ENCODE measurements around the gene PRND. TPM values are rescaled to one million over a fixed set of nuclear protein-coding genes. Genes with fewer than 3 reads are reported as not detected.
A peak's percentile ranks its signal among the peaks of the same experiment; 100 is the strongest.
"Not testable (repeated sequence)": the region's sequence is repeated elsewhere in the genome, so short reads cannot be mapped to it uniquely, and the experiment has no call there.

The PRND gene
- polyA plus RNA-seq, 1 donor, result 3.0 TPM

DNA sequence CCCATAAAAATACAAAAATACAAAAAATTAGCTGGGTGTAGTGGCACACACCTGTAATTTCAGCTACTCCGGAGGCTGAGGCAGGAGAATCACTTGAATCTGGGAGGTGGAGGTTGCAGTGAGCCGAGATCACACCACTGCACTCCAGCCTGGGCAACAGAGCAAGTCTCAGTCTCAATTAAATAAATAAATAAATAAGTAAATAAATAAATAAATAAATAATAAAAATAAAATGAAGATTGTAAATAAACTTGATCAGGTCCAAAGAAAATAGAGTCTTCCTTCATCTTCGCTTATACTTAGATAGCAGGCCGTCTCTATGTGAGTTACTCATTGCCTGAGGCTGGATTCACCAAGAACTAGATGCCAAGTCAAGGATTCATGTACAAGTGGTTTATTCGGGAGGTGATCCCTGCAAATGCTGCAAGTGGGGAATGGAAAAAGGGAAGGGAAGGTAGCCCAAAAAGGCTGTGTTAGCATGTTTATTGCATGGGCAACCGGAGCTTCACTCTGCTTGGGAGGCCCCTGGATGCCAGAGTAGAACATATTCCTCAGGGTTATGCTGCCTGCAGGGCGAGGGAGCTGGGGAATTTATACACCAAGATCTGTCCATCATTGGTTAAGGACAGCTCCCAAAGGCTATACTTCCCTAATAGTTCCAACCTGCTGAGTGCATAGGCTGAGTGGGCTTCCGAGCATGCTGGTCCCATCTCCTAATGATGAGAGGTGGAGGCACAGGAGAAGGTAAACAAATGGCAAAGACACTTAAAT is 16.3 kb downstream of the PRND start:
- no peak for DNase-seq

DNA sequence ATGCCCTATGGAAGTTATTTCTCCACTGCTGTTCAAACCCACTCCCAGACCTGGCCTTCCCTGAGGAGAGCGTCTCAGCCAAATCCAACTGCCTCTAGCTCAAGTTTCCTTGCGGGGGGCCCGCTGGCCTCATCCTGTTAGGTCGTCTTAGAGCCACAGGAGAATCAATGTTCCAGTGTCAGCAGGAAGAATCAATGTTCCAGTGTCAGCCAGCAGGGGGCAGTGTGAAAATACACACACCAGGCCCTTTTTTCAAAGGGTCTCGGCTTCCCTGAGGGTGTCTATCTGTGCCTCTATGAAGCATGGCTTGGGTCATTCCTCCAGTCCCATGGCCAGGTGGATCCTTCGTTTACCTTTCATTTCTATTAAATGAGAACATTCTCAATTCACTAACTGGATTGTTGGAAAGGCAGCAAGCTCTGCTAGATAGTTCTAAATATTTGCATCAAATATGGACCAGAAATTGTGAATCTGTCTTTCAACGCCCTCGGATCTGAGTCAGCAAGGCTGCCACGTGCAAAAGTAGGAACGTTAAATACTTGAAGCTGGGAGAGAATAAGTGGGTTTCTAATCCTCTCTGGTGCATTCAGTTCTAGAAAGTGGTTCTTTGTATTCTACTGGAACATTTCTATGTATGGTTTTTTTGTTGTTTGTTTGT is 19.2 kb downstream of the PRND start:
- peak; percentile 41 for DNase-seq

DNA sequence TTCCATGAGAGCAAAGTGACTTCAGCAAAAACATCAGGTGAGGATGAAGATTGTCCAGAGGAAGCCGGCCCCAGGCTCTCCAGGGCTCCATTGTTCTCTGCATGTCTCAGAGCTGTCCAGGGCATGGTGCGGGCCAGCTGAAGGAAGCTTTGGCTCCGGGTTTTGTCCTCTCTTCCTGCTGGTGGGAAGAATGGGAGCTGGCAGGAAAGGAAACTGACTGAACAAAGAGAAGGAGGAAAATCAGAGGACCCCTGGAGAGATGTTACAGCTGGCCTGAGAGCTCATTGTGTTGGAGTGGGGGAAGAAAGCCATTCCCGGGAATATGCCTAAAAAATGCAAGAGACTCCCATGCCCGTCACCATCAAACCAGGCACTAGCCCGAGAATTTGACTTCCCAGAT is 27.1 kb downstream of the PRND start:
- no peak for DNase-seq

DNA sequence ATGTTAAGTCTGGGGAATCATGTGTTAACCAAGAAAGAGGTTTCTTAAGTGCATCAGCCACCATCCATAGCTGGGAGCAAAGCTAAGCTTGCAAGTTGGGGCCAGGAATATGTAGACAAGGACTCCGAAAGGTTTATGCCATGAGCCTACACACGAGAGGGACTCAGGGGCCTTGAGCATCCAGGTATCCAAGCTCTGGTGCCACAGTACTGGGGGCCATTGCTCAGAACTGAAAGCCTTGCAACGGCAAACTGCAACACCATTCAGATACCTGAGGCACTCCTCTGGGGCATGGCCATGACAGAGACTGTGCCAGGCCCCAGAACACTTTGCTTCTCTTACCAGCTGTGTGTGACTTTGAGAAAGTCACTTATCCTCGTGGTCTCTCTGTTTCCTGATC is 27.6 kb downstream of the PRND start:
- no peak for DNase-seq

DNA sequence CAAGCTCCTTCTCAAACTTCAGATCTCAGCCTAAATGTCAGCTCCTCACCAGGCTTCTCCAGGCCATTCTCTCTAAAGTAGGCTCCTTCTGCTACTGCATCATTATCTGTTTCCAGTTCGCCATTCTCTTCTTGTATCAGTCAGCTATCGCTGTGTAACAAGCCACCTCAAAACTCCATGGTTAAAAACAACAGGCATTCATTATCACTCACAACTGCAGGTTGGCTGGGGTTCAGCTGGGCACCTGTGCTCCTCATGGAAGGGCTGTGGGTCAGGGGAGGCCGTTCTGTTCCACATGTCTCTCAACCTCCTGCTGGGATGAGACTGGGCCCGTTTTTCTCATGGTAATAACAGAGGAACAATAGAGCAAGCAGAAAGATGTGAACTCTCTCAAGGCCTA is 28.7 kb downstream of the PRND start:
- DNase-seq, result no peak

DNA sequence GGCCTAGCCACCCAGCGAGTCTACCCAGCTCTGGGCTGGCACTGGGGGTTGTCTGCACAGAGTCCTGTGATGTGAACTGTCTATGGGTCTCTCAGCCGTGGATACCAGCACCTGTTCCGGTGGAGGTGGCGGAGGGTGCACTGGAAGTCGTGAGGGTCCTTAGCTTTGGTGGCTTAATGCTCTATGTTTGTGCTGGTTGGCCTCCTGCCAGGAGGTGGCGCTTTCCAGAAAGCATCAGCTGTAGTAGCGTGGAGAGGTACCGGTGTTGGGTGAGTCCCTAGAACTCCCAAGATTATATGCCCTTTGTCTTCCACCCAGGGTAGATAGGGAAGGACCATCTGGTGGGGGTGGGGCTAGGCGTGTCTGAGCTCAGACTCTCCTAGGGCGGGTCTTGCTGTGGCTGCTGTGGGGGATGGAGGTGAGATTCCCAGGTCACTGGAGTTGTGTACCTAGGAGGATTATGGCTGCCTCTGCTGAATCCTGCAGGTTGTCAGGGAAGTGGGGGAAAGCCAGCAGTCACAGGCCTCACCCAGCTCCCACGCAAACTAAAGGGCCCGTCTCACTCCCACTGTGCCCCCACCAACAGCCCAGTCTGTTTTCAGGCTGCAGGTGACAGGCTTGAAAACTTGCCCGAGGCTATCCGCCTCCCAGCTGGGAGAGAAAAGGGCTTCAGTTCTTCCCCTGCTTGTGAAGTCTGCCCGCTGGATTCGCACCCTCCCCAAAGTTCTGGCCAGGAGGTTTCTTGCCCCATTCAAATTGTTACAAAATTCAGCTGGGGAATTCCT is 37.6 kb downstream of the PRND start:
- DNase-seq, result not testable (repeated sequence)

DNA sequence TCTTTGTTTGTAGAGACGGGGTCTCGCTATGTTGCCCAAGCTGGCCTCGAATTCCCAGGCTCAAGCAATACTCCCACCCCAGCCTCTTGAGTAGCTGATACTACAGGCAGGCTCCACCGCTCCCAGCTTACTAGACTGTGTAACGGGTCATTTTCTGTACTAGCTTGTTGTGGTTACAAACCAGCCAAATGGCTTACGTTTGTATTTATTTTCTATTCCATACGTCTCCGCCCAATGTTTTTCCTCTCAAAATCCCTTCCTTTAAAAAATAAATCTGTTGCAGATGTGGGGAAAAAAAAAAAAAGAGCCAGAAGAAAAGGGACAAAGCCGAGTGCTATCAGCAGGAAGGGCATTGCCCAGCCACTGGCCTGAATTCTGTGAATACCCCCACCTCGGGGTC is 41.6 kb downstream of the PRND start:
- DNase-seq, result no peak

DNA sequence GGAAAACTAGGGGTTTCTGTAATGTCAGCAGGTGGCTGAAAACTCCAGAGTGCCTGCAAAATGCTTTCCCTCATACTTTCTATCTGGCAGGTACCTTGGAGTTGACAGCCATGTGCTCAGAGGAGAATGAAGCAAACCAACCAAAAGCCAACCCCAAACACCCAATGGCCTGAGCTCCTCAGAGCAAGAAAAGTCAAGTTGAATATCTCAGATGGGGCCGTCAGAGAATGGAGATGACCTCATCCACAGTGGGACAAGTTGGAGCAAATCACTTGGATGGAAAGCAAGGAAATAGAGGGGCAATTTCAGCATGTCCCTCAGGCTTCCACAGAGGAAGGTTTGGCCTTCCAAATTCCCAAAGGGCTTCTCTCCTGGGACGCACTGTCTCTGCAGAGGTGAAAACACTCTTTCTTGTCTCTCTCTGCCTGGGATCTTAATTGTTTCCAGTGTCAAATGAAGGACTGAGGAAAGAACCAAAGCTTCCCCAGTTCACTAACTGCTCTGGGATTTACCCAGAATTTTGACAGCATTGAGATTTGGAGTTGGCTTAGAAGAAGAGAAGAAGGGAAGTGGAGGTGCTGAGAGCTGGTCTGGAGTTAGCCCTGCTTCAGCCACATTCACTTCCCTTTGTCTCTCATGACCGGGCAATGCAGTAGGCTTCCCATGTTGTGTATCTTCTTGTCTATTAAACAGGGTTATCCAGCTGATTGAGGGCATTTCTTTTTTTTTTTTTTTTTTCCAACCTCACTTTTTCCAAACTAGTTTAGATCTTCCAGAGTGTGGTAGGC is 42.2 kb downstream of the PRND start:
- DNase-seq, result no peak

DNA sequence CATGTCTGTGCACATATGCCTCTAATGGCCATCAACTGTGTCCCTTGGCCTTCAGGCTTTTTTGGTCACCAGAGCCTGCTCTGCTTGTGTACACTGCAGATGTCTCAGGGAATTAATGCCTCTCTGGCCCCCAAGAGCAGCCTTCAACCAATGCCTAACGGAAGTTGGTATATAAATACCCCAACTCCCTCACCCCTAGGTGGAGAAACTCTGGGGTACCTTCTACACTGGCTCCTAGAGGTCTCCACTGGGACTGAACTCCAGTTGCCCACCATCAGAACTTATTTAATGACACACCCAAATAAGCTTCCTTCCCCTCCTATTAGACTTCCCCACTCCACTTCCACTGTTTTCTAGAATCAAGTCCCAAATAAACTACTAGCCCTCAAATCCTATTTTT is 43.1 kb downstream of the PRND start:
- no peak for DNase-seq

DNA sequence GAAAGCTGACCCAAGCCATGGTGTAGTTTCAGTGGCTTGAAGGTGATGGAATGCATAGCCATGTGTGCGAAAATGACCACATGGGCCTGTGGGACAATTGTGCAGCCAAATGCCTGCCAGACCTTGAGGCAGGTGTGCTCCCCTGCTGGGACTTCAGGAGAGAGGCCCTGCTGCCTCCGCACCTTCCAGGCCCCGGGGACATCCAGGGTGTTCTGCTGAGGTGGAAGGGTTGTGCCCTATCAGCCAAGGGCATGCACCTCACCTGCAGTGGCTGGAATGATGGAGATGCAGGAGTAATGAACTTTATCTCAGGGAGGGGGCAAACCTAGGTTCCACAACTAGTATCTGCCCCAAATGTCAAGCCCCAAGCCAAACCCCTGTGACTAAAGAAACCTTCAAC is 44.0 kb downstream of the PRND start:
- DNase-seq, result no peak

DNA sequence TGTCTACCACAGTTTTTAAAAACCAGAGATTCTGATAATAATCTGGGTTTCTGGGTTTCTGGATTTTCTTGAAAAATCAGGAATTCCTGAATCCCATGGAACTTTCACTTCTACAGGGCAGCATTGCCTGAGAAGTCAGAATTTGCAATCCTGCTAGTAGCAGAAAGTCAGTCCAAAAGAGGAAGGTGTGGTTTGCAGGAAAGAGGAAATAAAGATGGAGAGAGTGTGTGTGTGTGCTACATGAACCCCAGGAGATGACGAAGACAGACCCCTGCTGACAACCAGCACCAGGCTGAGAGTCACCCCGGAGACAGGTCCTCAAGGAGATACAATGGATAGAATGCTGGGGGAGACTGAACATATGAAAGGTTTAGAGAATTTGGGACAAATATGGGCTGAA is 44.9 kb downstream of the PRND start:
- no peak for DNase-seq

DNA sequence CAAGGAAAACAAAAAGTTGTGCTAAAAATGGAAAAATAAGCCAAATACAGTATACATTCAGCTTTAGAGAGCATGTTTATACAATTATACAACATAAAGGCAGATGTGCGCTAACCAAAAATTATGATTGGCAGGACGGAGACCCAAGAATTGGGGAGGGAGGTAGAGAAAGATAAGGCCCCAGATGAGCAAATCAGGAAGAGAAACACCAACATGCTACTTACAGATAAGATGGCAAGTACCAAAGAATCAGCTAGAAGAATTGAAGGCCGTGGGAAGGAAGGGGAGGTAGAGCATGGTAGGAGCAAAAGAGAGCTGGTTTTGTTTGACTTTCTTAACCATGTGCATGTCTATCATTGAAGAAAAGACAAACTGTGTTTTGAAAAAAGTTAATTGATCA is 45.4 kb downstream of the PRND start:
- DNase-seq, result no peak

DNA sequence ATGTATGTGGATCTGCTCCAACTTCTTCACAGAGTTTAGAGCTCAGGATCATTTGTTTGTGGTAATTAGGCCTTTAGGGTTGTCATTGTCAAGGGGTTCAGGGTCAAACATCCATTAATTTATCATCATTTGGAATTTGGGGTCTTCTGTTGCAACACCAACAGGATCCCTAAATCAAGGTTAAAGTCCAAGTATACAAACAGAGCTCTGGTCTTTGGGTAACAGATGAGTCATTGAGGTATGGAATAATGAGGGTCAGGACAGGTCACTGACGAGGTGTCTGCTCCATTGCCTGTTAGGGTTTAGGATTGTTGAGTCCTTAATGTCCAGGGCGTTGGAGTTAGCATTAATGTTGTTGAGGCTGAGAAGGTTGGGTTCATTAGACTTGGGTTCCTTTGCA is 47.6 kb downstream of the PRND start:
- no peak for DNase-seq

DNA sequence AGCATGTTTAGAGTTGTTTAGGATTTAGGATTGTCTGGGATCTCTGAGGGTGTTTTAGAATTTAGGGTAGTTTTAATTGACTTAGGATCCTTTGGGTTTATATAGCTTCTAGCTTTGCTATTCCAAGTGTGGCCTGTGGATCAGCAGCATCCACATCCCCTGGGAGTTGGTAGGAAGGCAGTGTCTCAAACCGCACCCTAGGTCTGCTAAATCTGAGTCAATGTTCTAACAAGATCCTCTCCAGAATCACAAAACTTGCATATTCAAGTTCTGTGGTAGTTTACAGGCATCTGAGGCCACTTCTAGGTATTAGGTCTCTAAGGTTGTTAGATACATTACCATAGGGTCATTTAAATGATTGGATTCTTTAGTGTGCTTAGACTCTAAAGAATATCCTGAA is 48.3 kb downstream of the PRND start:
- no peak for DNase-seq

DNA sequence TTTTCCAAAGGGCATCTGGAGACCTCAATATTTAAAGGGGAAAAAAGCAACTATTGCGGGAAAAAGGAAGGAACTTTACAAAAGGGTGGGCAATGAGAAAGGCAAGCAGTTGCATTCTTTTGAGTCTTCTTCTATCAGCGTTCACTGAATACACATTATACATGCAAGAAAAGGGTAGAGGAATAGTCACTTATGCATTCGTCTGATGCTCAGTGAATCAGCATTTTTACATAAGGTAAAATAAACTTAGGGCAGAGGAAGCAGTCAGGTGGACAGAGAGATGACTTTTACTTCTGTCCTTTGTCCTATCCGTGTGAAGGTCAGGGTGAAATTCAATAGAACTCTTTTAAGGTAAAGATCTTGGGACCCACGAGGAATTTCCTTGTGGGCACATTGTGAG is 49.3 kb downstream of the PRND start:
- no peak for DNase-seq

DNA sequence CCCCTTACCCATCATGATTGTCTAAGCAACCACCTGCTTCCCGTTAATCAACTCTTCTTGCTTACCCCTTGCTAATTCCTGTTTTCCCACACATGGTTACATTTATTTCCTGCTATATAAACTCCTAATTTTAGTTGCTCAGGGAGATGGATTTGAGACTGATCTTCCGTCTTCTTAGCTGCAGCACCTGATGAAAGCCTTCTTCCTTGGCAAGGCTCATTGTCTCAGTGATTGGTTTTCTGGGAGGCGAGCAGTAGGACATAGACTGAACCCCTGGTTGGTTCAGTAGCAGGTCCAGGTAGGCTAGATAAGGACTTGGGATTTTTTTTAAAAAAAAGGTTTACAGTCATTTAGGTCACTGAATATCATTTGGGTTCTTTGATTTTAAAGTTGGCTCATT is 50.4 kb downstream of the PRND start:
- DNase-seq, result no peak

DNA sequence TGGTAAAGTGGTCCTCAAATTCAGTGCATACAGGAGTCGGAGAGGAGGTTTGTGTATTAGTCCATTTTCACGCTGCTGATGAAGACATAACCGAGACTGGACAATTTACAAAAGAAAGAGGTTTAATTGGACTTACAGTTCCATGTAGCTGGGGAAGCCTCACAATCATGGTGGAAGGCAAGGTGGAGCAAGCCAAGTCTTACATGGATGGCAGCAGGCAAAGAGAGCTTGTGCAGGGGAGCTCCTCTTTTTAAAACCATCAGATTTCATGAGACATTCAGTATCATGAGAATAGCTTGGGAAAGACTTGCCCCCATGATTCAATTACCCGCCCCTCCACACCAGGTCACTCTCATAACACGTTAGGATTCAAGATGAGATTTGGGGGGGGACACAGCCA is 51.3 kb downstream of the PRND start:
- DNase-seq, result not testable (repeated sequence)

DNA sequence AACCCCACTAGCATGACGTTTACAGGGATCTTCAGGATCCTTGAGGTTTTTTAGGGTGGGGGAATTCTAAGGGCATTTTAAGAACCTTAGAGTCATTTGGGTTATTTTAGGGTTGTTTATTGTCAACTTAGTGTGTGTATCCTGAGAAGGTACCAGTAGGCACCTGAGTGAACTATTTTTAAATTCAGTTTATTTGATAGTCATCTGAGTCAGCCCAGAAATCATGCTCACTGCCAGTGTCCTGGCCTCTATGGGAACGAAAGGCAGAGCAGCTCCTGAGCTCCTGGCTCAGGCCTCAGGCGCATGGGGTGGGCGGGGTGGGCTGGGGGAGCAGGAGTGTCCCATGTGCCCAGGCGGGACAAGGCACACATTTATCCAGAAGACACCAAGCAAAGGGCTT is 52.0 kb downstream of the PRND start:
- no peak for DNase-seq

DNA sequence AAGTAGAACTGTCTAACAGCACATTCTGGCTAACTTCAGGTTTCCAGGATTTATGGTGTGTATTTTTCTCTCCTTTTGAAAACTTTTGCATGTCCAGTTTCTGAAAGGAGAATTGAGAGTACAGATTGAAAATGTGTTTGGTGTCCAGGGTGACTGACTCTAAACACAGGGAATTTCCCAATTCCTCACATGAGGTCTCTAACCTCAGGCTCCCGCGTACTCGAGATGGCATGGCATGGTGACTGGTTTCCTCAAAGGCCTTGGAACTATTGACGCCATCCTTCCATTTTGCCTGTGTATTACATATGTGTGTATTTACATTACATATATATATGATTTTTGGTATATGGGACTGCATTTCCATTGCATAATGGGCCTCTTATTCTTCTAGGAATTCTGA is 52.5 kb downstream of the PRND start:
- no peak for DNase-seq

DNA sequence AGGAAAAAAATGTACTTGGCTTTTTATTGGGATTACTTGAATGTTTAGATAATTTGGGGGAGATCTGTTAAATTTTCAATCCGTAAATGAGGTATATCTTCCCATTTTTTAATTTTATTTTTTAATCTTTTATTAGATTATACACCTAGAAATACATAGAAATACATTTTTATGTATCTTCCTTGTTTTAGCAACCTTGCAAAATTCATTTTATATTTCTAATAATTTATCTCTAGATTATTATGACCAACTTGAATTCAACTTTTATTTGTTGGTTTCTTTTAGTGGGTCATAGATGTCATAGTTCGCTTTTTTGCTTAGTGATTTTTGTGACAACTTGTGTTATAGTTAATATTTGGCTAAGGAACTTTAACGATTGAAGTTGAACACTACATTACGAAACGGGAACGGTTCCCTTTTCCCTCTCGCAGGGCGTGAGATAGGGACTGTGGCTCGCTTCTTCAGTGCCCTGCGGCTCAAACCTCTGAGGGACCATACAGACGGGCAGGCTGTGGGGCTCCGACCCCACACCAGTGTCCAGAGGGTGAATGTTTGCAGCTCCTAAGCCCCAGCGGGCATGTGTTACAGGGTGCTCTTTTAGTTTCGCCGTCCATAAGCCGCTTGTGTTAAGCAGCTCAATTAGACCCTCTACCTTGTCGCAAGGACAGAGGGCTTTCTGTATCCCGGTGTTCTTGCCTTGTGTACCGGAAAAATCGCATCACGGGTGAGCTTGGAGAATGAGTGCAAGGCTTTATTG is 53.8 kb downstream of the PRND start:
- DNase-seq, result no peak

DNA sequence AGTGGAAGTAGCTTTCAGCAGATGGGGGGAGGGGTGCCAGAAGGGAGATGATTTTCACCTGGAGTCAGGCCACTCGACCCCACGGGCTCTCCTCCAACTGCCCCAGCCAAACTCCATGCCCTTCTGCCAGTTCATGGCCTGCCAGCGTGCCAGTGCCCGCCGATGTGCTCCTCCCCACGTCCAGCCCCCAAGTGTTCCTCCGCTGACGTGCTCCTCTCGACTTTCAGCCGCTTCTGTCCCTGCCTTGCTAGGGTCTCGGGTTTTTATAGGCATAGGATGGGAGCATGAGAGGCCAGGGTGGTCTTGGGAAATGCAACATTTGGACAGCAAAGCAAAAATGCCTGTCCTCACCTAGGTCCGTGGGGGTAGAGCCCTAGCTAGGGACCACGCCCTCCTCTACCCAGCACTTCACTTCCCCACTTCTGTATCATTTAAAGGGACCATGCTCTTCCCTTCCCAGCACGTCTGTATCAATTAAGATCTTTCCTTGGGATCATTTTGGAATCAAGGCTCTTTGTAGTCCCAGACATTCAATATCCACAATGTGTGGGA is 54.4 kb downstream of the PRND start:
- DNase-seq, result no peak

Measured in left kidney (tissue), 2 donors.